GM12801 (cell line): Measurements from ENCODE around the gene THBD.

Experiments
- TF ChIP-seq, protein P1 (sequence below): IDR thresholded peaks from one replicate; pipeline ENCODE4 v1.5.1; 2011; ENCODE audit warnings: control low read depth; ENCODE audit not compliant: insufficient read length; ENCODE audit errors: extremely low read depth

THBD gene

GRCh38 chr20:22995923-22996322 lies 53.5 kb downstream of the THBD start:
- TF ChIP-seq, protein P1, sequence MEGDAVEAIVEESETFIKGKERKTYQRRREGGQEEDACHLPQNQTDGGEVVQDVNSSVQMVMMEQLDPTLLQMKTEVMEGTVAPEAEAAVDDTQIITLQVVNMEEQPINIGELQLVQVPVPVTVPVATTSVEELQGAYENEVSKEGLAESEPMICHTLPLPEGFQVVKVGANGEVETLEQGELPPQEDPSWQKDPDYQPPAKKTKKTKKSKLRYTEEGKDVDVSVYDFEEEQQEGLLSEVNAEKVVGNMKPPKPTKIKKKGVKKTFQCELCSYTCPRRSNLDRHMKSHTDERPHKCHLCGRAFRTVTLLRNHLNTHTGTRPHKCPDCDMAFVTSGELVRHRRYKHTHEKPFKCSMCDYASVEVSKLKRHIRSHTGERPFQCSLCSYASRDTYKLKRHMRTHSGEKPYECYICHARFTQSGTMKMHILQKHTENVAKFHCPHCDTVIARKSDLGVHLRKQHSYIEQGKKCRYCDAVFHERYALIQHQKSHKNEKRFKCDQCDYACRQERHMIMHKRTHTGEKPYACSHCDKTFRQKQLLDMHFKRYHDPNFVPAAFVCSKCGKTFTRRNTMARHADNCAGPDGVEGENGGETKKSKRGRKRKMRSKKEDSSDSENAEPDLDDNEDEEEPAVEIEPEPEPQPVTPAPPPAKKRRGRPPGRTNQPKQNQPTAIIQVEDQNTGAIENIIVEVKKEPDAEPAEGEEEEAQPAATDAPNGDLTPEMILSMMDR, result no peak
